Mucosa of gallbladder (tissue), 1 donor: ENCODE data around the gene NUDCD3. TPM values are rescaled to one million over a fixed set of nuclear protein-coding genes. Genes with fewer than 3 reads are reported as not detected.

Experiments used
- DNase-seq: peaks from one replicate; pipeline ENCODE4 v3.0.0-alpha.2; 2020; ENCODE audit warnings: low spot score
- total RNA-seq: library from RNA; stranded (reverse); gene quantifications from one replicate; pipeline ENCODE4 v1.2.1, GENCODE V29; 2021
- donor health status: DM: no; HTN: no; CAD: no.

The NUDCD3 gene
- 122 TPM for total RNA-seq

- peak; percentile 81 for DNase-seq
Observed at GRCh38 chr7:44490351-44491200, at the start of gene NUDCD3. NUDCD3 (minus strand) TSS chr7:44490658; CDS start chr7:44490600, 58 bp downstream.

GRCh38 chr7:44539669-44540506 is 49.4 kb upstream of the NUDCD3 start:
- no peak for DNase-seq

- no peak for DNase-seq
Observed at GRCh38 chr7:44538798-44539668, 48.6 kb upstream of the NUDCD3 start.

- DNase-seq = no peak
Observed at GRCh38 chr7:44538093-44538797, 47.8 kb upstream of the NUDCD3 start.

GRCh38 chr7:44537442-44537841 is 47.0 kb upstream of the NUDCD3 start:
- no peak for DNase-seq

GRCh38 chr7:44536090-44536489 is 45.6 kb upstream of the NUDCD3 start:
- no peak for DNase-seq

GRCh38 chr7:44535348-44536064 is 45.0 kb upstream of the NUDCD3 start:
- DNase-seq = no peak

GRCh38 chr7:44534501-44534900 is 44.0 kb upstream of the NUDCD3 start:
- no peak for DNase-seq

GRCh38 chr7:44534087-44534486 is 43.6 kb upstream of the NUDCD3 start:
- no peak for DNase-seq

- DNase-seq = no peak
Observed at GRCh38 chr7:44533301-44534055, 43.0 kb upstream of the NUDCD3 start.

GRCh38 chr7:44531421-44532380 is 41.2 kb upstream of the NUDCD3 start:
- no peak for DNase-seq

- DNase-seq = peak; percentile 50
Observed at GRCh38 chr7:44530990-44531389, 40.5 kb upstream of the NUDCD3 start.

GRCh38 chr7:44524811-44525388 is 34.4 kb upstream of the NUDCD3 start:
- no peak for DNase-seq

GRCh38 chr7:44522315-44522714 is 31.9 kb upstream of the NUDCD3 start:
- no peak for DNase-seq

GRCh38 chr7:44521347-44522095 is 31.1 kb upstream of the NUDCD3 start:
- DNase-seq = no peak

GRCh38 chr7:44520574-44520973 is 30.1 kb upstream of the NUDCD3 start:
- DNase-seq = no peak

GRCh38 chr7:44519546-44519945 is 29.1 kb upstream of the NUDCD3 start:
- DNase-seq = no peak
